WTC11 (cell line): ENCODE data around the gene ATRX. TPM values are rescaled to one million over a fixed set of nuclear protein-coding genes. Genes with fewer than 3 reads are reported as not detected.

Experiments used
- ATAC-seq: fragments of 200-7000 bp; cut with Tn5 transposase; 2 replicates; pipeline ENCODE4 v1.10.0; 2021; ENCODE audit warnings: mild to moderate bottlenecking, moderate library complexity
- CTCF ChIA-PET: fragments of 300-600 bp; sonication (Branson Sonifier 250); formaldehyde crosslinking; loops from one replicate; lab custom pipeline; 2021; ENCODE audit warnings: antibody characterized with exemption; lab: Charles Lee
- POLR2A ChIA-PET: fragments of 350-600 bp; sonication (Branson Sonifier 250); formaldehyde crosslinking; loops from one replicate; lab custom pipeline; 2021; ENCODE audit warnings: antibody characterized with exemption; lab: Charles Lee
- DNase-seq: peaks from one replicate; pipeline ENCODE4 v3.0.0; 2021; ENCODE audit warnings: low spot score
- H3K27ac Mint-ChIP-seq: 2 replicates; pipeline ENCODE4 v1.8.0; 2021; ENCODE audit warnings: mixed read lengths
- H3K27me3 Mint-ChIP-seq: 2 replicates; pipeline ENCODE4 v1.8.0; 2021; ENCODE audit warnings: low read depth, mild to moderate bottlenecking, moderate library complexity, mixed read lengths
- H3K36me3 Mint-ChIP-seq: 2 replicates; pipeline ENCODE4 v1.8.0; 2021; ENCODE audit warnings: mixed read lengths
- H3K4me1 Mint-ChIP-seq: 2 replicates; pipeline ENCODE4 v1.8.0; 2022; ENCODE audit warnings: mixed read lengths
- H3K4me3 Mint-ChIP-seq: 2 replicates; pipeline ENCODE4 v1.8.0; 2021; ENCODE audit warnings: mild to moderate bottlenecking, moderate library complexity, mixed read lengths
- H3K9me3 Mint-ChIP-seq: 2 replicates; pipeline ENCODE4 v1.8.0; 2021; ENCODE audit warnings: mixed read lengths
- ARID4B ChIP-seq: sonication (generic); formaldehyde crosslinking; IDR thresholded peaks from 2 replicates; pipeline ENCODE4 v1.8.0; 2023; ENCODE audit warnings: missing genetic modification reagents, mild to moderate bottlenecking, borderline replicate concordance
- CDX4 ChIP-seq: fragments of 250-450 bp; sonication (Bioruptor Pico); IDR thresholded peaks from 2 replicates; pipeline ENCODE4 v1.9.0; 2021; ENCODE audit warnings: moderate library complexity, mild to moderate bottlenecking, inconsistent platforms, borderline replicate concordance
- CREM ChIP-seq: sonication (generic); formaldehyde crosslinking; IDR thresholded peaks from 2 replicates; pipeline ENCODE4 v1.8.1; 2022; ENCODE audit warnings: mild to moderate bottlenecking, missing genetic modification reagents, moderate library complexity
- ESRRA ChIP-seq: sonication (generic); formaldehyde crosslinking; IDR thresholded peaks from 2 replicates; pipeline ENCODE4 v1.8.1; 2022; ENCODE audit warnings: mild to moderate bottlenecking, missing genetic modification reagents, borderline replicate concordance
- FOXK1 ChIP-seq: sonication (generic); formaldehyde crosslinking; IDR thresholded peaks from 2 replicates; pipeline ENCODE4 v1.8.0; 2022; ENCODE audit warnings: mild to moderate bottlenecking, moderate library complexity, missing genetic modification reagents
- FOXP1 ChIP-seq: sonication (generic); formaldehyde crosslinking; IDR thresholded peaks from 2 replicates; pipeline ENCODE4 v1.8.0; 2022; ENCODE audit warnings: missing genetic modification reagents, mild to moderate bottlenecking, moderate library complexity, borderline replicate concordance
- GABPB1 ChIP-seq: sonication (generic); formaldehyde crosslinking; IDR thresholded peaks from 2 replicates; pipeline ENCODE4 v1.8.1; 2023; ENCODE audit warnings: mild to moderate bottlenecking, missing genetic modification reagents
- IRF1 ChIP-seq: sonication (generic); formaldehyde crosslinking; IDR thresholded peaks from 2 replicates; pipeline ENCODE4 v1.8.0; 2023; ENCODE audit warnings: missing genetic modification reagents
- NFE2L1 ChIP-seq: sonication (generic); formaldehyde crosslinking; IDR thresholded peaks from 2 replicates; pipeline ENCODE4 v1.8.1; 2023; ENCODE audit warnings: missing genetic modification reagents
- OVOL2 ChIP-seq: fragments of 250-450 bp; sonication (Bioruptor Pico); IDR thresholded peaks from 2 replicates; pipeline ENCODE4 v1.9.0; 2021; ENCODE audit warnings: mild to moderate bottlenecking, borderline replicate concordance
- TEAD1 ChIP-seq: sonication (generic); formaldehyde crosslinking; IDR thresholded peaks from 2 replicates; pipeline ENCODE4 v1.8.0; 2022; ENCODE audit warnings: mild to moderate bottlenecking, missing genetic modification reagents
- ZBTB43 ChIP-seq: sonication (generic); formaldehyde crosslinking; IDR thresholded peaks from 2 replicates; pipeline ENCODE4 v1.8.1; 2023; ENCODE audit warnings: mild to moderate bottlenecking, missing genetic modification reagents
- ZMAT4 ChIP-seq: fragments of 250-450 bp; sonication (Bioruptor Pico); IDR thresholded peaks from 2 replicates; pipeline ENCODE4 v1.9.0; 2021; ENCODE audit warnings: mild to moderate bottlenecking
- ZNF219 ChIP-seq: sonication (generic); formaldehyde crosslinking; IDR thresholded peaks from 2 replicates; pipeline ENCODE4 v1.8.0; 2023; ENCODE audit warnings: missing genetic modification reagents, mild to moderate bottlenecking, borderline replicate concordance
- ZNF263 ChIP-seq: sonication (generic); formaldehyde crosslinking; IDR thresholded peaks from 2 replicates; pipeline ENCODE4 v1.8.1; 2022; ENCODE audit warnings: low read depth, mild to moderate bottlenecking, moderate library complexity, missing genetic modification reagents
- ZNF396 ChIP-seq: fragments of 250-450 bp; sonication (Bioruptor Pico); IDR thresholded peaks from 2 replicates; pipeline ENCODE4 v1.8.0; 2021; ENCODE audit warnings: mild to moderate bottlenecking, moderate library complexity, borderline replicate concordance
- ZNF416 ChIP-seq: fragments of 250-450 bp; sonication (Bioruptor Pico); IDR thresholded peaks from 2 replicates; pipeline ENCODE4 v1.9.0; 2021; ENCODE audit warnings: mild to moderate bottlenecking, inconsistent platforms
- total RNA-seq: library from RNA; stranded (reverse); gene quantifications from 3 replicates; pipeline ENCODE4 v1.2.3, GENCODE V29; 2021
- TF ChIP-seq, protein P1 (sequence below): fragments of 250-450 bp; sonication (Bioruptor Pico); IDR thresholded peaks from 2 replicates; pipeline ENCODE4 v1.8.0; 2021; ENCODE audit warnings: mild to moderate bottlenecking

The ATRX gene
- total RNA-seq, 1 experiment from 2014 or later = 96.6 TPM

DNA sequence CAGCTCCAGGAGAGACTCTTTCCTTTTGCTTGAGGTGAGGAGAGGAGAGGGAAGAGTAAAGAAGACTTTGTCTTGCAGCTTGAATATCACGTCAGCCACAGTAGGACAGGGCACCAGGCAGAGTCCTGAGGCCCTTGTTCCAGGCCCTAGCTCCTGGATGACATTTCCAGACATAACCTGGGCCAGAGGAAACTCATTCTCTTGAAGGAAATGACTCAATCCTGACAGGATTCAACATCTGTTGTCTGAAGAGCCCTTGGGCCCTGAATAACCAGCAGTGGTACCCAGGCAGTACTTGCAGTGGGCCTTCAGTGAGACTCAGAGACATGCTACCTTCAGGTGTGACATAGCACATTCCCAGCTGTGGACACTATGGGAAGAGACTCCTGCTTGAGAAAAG lies 276.0 kb downstream of the ATRX start:
- H3K4me1 Mint-ChIP-seq = no peaks in the 10 kb centered on the region; the same call in 1 of the 2 replicates
- peaks cover 44% of the 10 kb centered on the region for H3K36me3 Mint-ChIP-seq
- POLR2A ChIA-PET = no interaction called here
- TF ChIP-seq ZNF219 (CRISPR knock-in tag) (no peak), IRF1 (CRISPR knock-in tag) (no peak), GABPB1 (no peak)
- no peaks in the 10 kb centered on the region for H3K27me3 Mint-ChIP-seq
- ATAC-seq (no peak), DNase-seq (no peak)
- H3K4me3 Mint-ChIP-seq = no peak overlapping the region
- H3K9me3 Mint-ChIP-seq = peaks cover 8% of the 10 kb centered on the region
- CTCF ChIA-PET = no interaction called here
- H3K27ac Mint-ChIP-seq = no peak overlapping the region

- TF ChIP-seq, protein P1, sequence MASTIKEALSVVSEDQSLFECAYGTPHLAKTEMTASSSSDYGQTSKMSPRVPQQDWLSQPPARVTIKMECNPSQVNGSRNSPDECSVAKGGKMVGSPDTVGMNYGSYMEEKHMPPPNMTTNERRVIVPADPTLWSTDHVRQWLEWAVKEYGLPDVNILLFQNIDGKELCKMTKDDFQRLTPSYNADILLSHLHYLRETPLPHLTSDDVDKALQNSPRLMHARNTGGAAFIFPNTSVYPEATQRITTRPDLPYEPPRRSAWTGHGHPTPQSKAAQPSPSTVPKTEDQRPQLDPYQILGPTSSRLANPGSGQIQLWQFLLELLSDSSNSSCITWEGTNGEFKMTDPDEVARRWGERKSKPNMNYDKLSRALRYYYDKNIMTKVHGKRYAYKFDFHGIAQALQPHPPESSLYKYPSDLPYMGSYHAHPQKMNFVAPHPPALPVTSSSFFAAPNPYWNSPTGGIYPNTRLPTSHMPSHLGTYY (CRISPR knock-in tag) = no peak
- TF ChIP-seq NFE2L1 (no peak), CREM (CRISPR knock-in tag) (no peak), ZNF263 (CRISPR knock-in tag) (no peak), CDX4 (CRISPR knock-in tag) (no peak), ZNF396 (CRISPR knock-in tag) (no peak), ZMAT4 (CRISPR knock-in tag) (no peak), OVOL2 (CRISPR knock-in tag) (no peak), FOXK1 (CRISPR knock-in tag) (no peak), ESRRA (CRISPR knock-in tag) (no peak), TEAD1 (CRISPR knock-in tag) (no peak), FOXP1 (no peak), IRF1 (CRISPR knock-in tag) (no peak)
- TF ChIP-seq, all 79 proteins: peak for 0
Measured at GRCh38 chrX:77505227-77505626, 280.8 kb downstream of the ATRX start.

DNA sequence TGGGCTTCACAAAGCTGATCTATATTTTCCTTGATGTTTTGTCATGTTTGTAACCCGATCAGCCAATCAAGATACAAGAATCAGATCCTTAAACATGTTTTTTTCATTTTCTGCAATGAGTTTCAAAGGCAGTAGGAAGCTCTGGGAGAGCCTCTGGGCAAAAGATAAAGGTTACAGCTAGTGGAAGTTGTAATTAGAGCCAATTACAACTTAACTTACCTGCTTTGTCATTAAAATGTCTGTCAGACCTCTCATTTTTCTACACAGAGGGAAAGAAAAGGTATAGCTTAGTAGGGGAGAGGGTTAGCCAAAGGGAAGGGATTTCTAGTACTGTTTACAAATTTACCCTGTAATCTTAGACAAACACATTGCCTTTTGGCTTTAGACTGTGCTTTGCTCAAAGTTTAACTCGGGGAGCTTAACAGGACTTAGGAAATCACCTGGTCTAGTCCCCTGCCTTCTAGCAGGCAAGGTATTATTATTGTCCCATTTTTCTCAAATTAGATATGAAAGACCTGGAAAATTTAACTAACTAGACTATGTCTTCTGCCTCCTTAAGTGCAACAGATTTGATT lies 283.0 kb downstream of the ATRX start:
- H3K27me3 Mint-ChIP-seq = peaks cover 28% of the 10 kb centered on the region
- DNase-seq (no peak), ATAC-seq (peak; percentile 71)
- no peaks in the 10 kb centered on the region; the same call in 1 of the 2 replicates for H3K36me3 Mint-ChIP-seq
- H3K4me3 Mint-ChIP-seq = 0 out of 2 replicates have a peak overlapping the region, but pooled peaks have one; percentile 27
- peak overlapping the region; percentile 76 for H3K27ac Mint-ChIP-seq
- peaks cover 9% of the 10 kb centered on the region; the same call in 1 of the 2 replicates for H3K9me3 Mint-ChIP-seq
- ChIA-PET POLR2A (interaction anchor here (1.0 to 1.1 kb wide), 2 partner anchors 55 to 474 kb away, joined by 3 to 5 read pairs; partner anchors contain the start of gene FGF16), CTCF (interaction anchor here (0.6 to 1.2 kb wide), 2 partner anchors 44 to 56 kb away, joined by 3 read pairs; no protein-coding TSS in a partner anchor)
- peaks cover 4% of the 10 kb centered on the region; the same call in 1 of the 2 replicates for H3K4me1 Mint-ChIP-seq
- TF ChIP-seq ZBTB43 (CRISPR knock-in tag) = no peak
- no peak for TF ChIP-seq CREM (CRISPR knock-in tag)
- TF ChIP-seq ZMAT4 (CRISPR knock-in tag) = no peak
- TF ChIP-seq ARID4B = no peak
- TF ChIP-seq IRF1 (CRISPR knock-in tag) = no peak
- TF ChIP-seq ZNF416 (CRISPR knock-in tag) = no peak

More at GRCh38 chrX:77505227-77505626, 280.8 kb downstream of the ATRX start:
- Mint-ChIP-seq H3K27me3 (peaks cover 12% of the 10 kb centered on the region), H3K9me3 (no peaks in the 10 kb centered on the region), H3K27ac (no peak overlapping the region), H3K4me1 (peaks cover 4% of the 10 kb centered on the region; the same call in 1 of the 2 replicates), H3K4me3 (no peak overlapping the region), H3K36me3 (peaks cover 10% of the 10 kb centered on the region)
- DNase-seq (no peak), ATAC-seq (no peak)
- CTCF ChIA-PET = no interaction called here
- POLR2A ChIA-PET = no interaction called here
